Fibroblast of skin of right biceps (primary cell): ENCODE measurements around the gene SSH3.

Experiments
- DNase-seq: peaks from one replicate; pipeline ENCODE4 v3.0.0-alpha.2; 2013

Gene SSH3

GRCh38 chr11:67303132-67303834 is at the start of gene SSH3:
Gene SSH3, plus strand, starts transcription at chr11:67303530. Its CDS starts 96 bp downstream, at chr11:67303626.
- DNase-seq: peak; percentile 46

GRCh38 chr11:67253872-67254624 is 49.3 kb upstream of the SSH3 start:
- no peak for DNase-seq

- no peak for DNase-seq
Measured at GRCh38 chr11:67254798-67255197, 48.5 kb upstream of the SSH3 start.

- no peak for DNase-seq
Measured at GRCh38 chr11:67255353-67255752, 48.0 kb upstream of the SSH3 start.

- no peak for DNase-seq
Measured at GRCh38 chr11:67255864-67256263, 47.5 kb upstream of the SSH3 start.

GRCh38 chr11:67256477-67257135 is 46.7 kb upstream of the SSH3 start:
- no peak for DNase-seq

GRCh38 chr11:67260406-67260805 is 42.9 kb upstream of the SSH3 start:
- no peak for DNase-seq

GRCh38 chr11:67260885-67261639 is 42.3 kb upstream of the SSH3 start:
- DNase-seq: peak; percentile 62

GRCh38 chr11:67261640-67261945 is 41.7 kb upstream of the SSH3 start:
- DNase-seq: no peak

GRCh38 chr11:67261946-67262681 is 41.2 kb upstream of the SSH3 start:
- no peak for DNase-seq

GRCh38 chr11:67262731-67263675 is 40.3 kb upstream of the SSH3 start:
- peak; percentile 75 for DNase-seq

- no peak for DNase-seq
Measured at GRCh38 chr11:67264260-67264659, 39.1 kb upstream of the SSH3 start.

- no peak for DNase-seq
Measured at GRCh38 chr11:67264877-67265632, 38.3 kb upstream of the SSH3 start.

- DNase-seq: peak; percentile 61
Measured at GRCh38 chr11:67265633-67266448, 37.5 kb upstream of the SSH3 start.

GRCh38 chr11:67266449-67267187 is 36.7 kb upstream of the SSH3 start, which contains the start of gene GRK2:
Gene GRK2, plus strand, starts transcription at chr11:67266473. Its CDS starts 227 bp downstream, at chr11:67266700.
- peak; percentile 56 for DNase-seq

GRCh38 chr11:67267188-67268080 is 35.9 kb upstream of the SSH3 start:
- no peak for DNase-seq

GRCh38 chr11:67268081-67268961 is 35.0 kb upstream of the SSH3 start:
- DNase-seq: no peak
